GM23338 (cell line): Measurements from ENCODE around the gene PGAP6. TPM values are rescaled to one million over a fixed set of nuclear protein-coding genes. Genes with fewer than 3 reads are reported as not detected.
"Not testable (repeated sequence)": the region's sequence is repeated elsewhere in the genome, so short reads cannot be mapped to it uniquely, and the experiment has no call there.

Experiments
- ATAC-seq: fragments of 200-7000 bp; cut with Tn5 transposase; 3 replicates; pipeline ENCODE4 v1.9.1; 2020
- DNase-seq: peaks from one replicate; pipeline ENCODE4 v3.0.0-alpha.2; 2015; ENCODE audit warnings: low spot score
- H2AFZ ChIP-seq: fragments of 200-600 bp; sonication (generic); 2 replicates; pipeline ENCODE4 v1.8.0; 2016; ENCODE audit warnings: antibody characterized with exemption, mild to moderate bottlenecking, moderate library complexity
- H3F3A ChIP-seq: fragments of 200-600 bp; sonication (generic); replicated peaks from 2 replicates; pipeline ENCODE4 v1.8.0; 2017; ENCODE audit warnings: antibody characterized with exemption, mixed run types, low read depth
- H3K27ac ChIP-seq: fragments of 200-600 bp; sonication (generic); 2 replicates; pipeline ENCODE4 v1.6.1; 2016; ENCODE audit warnings: low read depth
- H3K27me3 ChIP-seq: fragments of 200-600 bp; sonication (generic); 2 replicates; pipeline ENCODE4 v1.8.0; 2016; ENCODE audit warnings: mild to moderate bottlenecking, mixed run types, moderate library complexity; ENCODE audit not compliant: insufficient read depth
- H3K36me3 ChIP-seq: fragments of 200-600 bp; sonication (generic); 2 replicates; pipeline ENCODE4 v1.8.0; 2016; ENCODE audit warnings: mild to moderate bottlenecking; ENCODE audit not compliant: insufficient read depth
- H3K4me1 ChIP-seq: fragments of 200-600 bp; sonication (generic); 2 replicates; pipeline ENCODE4 v1.8.0; 2016; ENCODE audit warnings: mild to moderate bottlenecking, moderate library complexity; ENCODE audit not compliant: insufficient read depth
- H3K4me2 ChIP-seq: fragments of 200-600 bp; sonication (generic); 2 replicates; pipeline ENCODE4 v1.7.1; 2017; ENCODE audit warnings: mixed run types
- H3K4me3 ChIP-seq: fragments of 200-600 bp; sonication (generic); 2 replicates; pipeline ENCODE4 v1.6.1; 2016; ENCODE audit warnings: mixed run types
- H3K79me2 ChIP-seq: fragments of 200-600 bp; sonication (generic); replicated peaks from 2 replicates; pipeline ENCODE4 v1.8.0; 2017; ENCODE audit warnings: mild to moderate bottlenecking; ENCODE audit not compliant: insufficient read depth
- H3K9me2 ChIP-seq: fragments of 200-600 bp; sonication (generic); 2 replicates; pipeline ENCODE4 v1.8.0; 2017; ENCODE audit not compliant: insufficient read depth
- H4K20me1 ChIP-seq: fragments of 200-600 bp; sonication (generic); replicated peaks from 2 replicates; pipeline ENCODE4 v1.8.0; 2017; ENCODE audit warnings: mild to moderate bottlenecking; ENCODE audit not compliant: insufficient read depth
- H3K27ac Mint-ChIP-seq: 2 replicates; pipeline ENCODE4 v1.8.0; 2020; ENCODE audit warnings: inconsistent platforms, mild to moderate bottlenecking, moderate library complexity, mixed read lengths
- H3K27me3 Mint-ChIP-seq: 3 replicates; pipeline ENCODE4 v1.8.0; 2022; ENCODE audit warnings: low read depth, mild to moderate bottlenecking, moderate library complexity, mixed read lengths, inconsistent platforms; ENCODE audit not compliant: insufficient read depth, poor library complexity
- H3K36me3 Mint-ChIP-seq: 3 replicates; pipeline ENCODE4 v1.8.0; 2021; ENCODE audit warnings: low read depth, mild to moderate bottlenecking, inconsistent platforms, moderate library complexity, mixed read lengths
- H3K4me1 Mint-ChIP-seq: 3 replicates; pipeline ENCODE4 v1.8.0; 2020; ENCODE audit warnings: mild to moderate bottlenecking, inconsistent platforms, mixed read lengths
- H3K4me3 Mint-ChIP-seq: 3 replicates; pipeline ENCODE4 v1.8.0; 2021; ENCODE audit warnings: moderate library complexity, mild to moderate bottlenecking, inconsistent platforms, mixed read lengths
- H3K9me3 Mint-ChIP-seq: 3 replicates; pipeline ENCODE4 v1.8.0; 2020; ENCODE audit warnings: moderate library complexity, mild to moderate bottlenecking, inconsistent platforms, mixed read lengths
- CTCF ChIP-seq, 2 experiments: fragments of 200-600 bp in 1 of 2; sonication (generic) in 1 of 2; conservative IDR thresholded peaks; 2 replicates each; pipeline versions ENCODE4 v1.5.1 to v1.6.1; 2016 to 2017; ENCODE audit warnings: antibody characterized with exemption in 2 of 2, low read depth in 2 of 2, mild to moderate bottlenecking in 2 of 2, moderate library complexity in 1 of 2
- ZNF462 ChIP-seq: fragments of 250-450 bp; sonication (Bioruptor Pico); IDR thresholded peaks from 2 replicates; pipeline ENCODE4 v1.5.0; 2020; ENCODE audit warnings: mild to moderate bottlenecking, moderate library complexity
- polyA plus RNA-seq: library from polyadenylated mRNA; unstranded; fragments of >200 nt; fragmentation: Nextera tagmentation; extraction: Ambion mirVana; gene quantifications from 2 replicates; pipeline ENCODE4 v1.2.1, GENCODE V29; 2016
- total RNA-seq: library from RNA; depleted of rRNA; stranded (reverse); fragments of >200 nt; shearing (Covaris generic); gene quantifications from 2 replicates; pipeline ENCODE4 v1.2.3, GENCODE V29; 2014

Gene PGAP6
- total and polyA plus RNA-seq, 2 experiments from 2014 or later: 25.1 to 112 TPM

- peak overlapping the region; percentile 87; the same call in 1 of the 2 replicates for H3K27ac Mint-ChIP-seq
- H3K4me3 Mint-ChIP-seq, H3K4me3 ChIP-seq, H3K4me2 ChIP-seq, H3K36me3 ChIP-seq, H4K20me1 ChIP-seq, H3K79me2 ChIP-seq, H3K9me2 ChIP-seq, DNase-seq, H2AFZ ChIP-seq, ATAC-seq, H3K27me3 ChIP-seq: not testable (repeated sequence)
- TF ChIP-seq CTCF (conservative IDR thresholded peaks at IDR 0.05; ENCODE audit: low read depth in 2 of 2): peak in 1 of 2 experiments; percentile 23; a peak in 3 of 4 replicates
- H3K27me3 Mint-ChIP-seq: peaks cover 43% of the 10 kb centered on the region
- peaks cover 21% of the 10 kb centered on the region; the same call in 2 of the 3 replicates for H3K36me3 Mint-ChIP-seq
- peaks cover 15% of the 10 kb centered on the region for H3K9me3 Mint-ChIP-seq
- peaks cover 42% of the 10 kb centered on the region for H3K4me1 Mint-ChIP-seq
- peak overlapping the region; percentile 36; the same call in 1 of the 2 replicates for H3K27ac ChIP-seq
- peaks cover 32% of the 10 kb centered on the region for H3K4me1 ChIP-seq
- H3F3A ChIP-seq: peaks cover 27% of the 10 kb centered on the region
Measured at GRCh38 chr16:387761-388666, 6.2 kb upstream of the PGAP6 start.

- ATAC-seq (no peak), DNase-seq (no peak)
- H3K27me3 Mint-ChIP-seq: peaks cover 43% of the 10 kb centered on the region
- H3K27me3 ChIP-seq: no peaks in the 10 kb centered on the region
- peaks cover 1% of the 10 kb centered on the region; the same call in 2 of the 3 replicates for H3K9me3 Mint-ChIP-seq
- H3K4me2 ChIP-seq: peak overlapping the region; percentile 35; the same call in 1 of the 2 replicates
- no peaks in the 10 kb centered on the region for H3K36me3 ChIP-seq
- no peak overlapping the region for H3K4me3 ChIP-seq
- no peaks in the 10 kb centered on the region for H3K79me2 ChIP-seq
- H3K4me3 Mint-ChIP-seq: no peak overlapping the region
- TF ChIP-seq CTCF (conservative IDR thresholded peaks at IDR 0.05; ENCODE audit: low read depth in 2 of 2) (peak; percentile 21 to 42; a peak in 3 of 4 replicates), ZNF462 (no peak)
- H3K27ac Mint-ChIP-seq: no peak overlapping the region; the same call in 1 of the 2 replicates
- H3K36me3 Mint-ChIP-seq: peaks cover 9% of the 10 kb centered on the region; the same call in 1 of the 3 replicates
- H3K27ac ChIP-seq: no peak overlapping the region
- H2AFZ ChIP-seq: no peak overlapping the region
- H3K4me1 ChIP-seq: peaks cover 35% of the 10 kb centered on the region
- H3K4me1 Mint-ChIP-seq: peaks cover 42% of the 10 kb centered on the region
- no peaks in the 10 kb centered on the region for H3K9me2 ChIP-seq
- H4K20me1 ChIP-seq: no peaks in the 10 kb centered on the region
- H3F3A ChIP-seq: peaks cover 32% of the 10 kb centered on the region
Measured at GRCh38 chr16:386641-387156, 4.9 kb upstream of the PGAP6 start.
